ENCODE results near the gene TP63.

Gene TP63

DNA sequence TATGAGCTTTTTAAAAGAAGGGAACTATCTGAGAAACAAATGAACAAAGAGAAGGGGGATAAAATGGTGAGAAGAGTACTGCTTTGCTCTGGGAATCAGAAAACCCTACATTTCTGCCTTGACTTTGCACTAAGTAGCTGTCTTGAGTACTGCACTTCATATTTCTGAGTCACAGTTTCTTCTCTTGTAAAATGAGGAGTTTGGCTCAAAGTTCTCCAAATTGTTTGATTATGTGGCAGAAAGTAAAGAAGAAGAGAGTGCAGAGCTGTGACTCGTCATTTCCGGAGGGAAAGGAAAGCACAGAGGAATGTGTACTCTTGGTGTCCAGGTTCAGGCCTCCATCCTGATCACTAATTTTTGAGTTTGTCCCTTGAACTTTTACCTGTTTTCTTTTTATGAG is 54.7 kb downstream of the TP63 start:
- peak; percentile 93 for DNase-seq

DNA sequence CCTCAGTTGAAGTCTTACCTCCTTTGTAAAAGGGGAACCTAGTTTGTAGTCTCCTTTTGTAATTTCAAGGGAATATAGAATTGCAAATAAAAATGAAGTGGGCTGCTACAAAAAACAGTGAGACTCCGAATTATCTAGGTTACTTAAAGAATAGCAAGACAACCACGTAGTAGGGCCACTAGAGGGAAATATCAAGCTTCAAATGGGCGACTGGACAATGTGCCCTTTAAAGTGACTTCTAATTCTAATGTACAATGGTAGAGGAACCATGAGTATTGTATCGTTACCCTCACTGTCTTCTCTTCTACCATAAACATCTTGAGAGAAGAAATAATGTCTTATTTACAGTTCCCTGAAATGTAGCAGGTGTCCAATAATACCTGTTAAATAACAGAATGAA is 56.3 kb downstream of the TP63 start:
- no peak for DNase-seq

DNA sequence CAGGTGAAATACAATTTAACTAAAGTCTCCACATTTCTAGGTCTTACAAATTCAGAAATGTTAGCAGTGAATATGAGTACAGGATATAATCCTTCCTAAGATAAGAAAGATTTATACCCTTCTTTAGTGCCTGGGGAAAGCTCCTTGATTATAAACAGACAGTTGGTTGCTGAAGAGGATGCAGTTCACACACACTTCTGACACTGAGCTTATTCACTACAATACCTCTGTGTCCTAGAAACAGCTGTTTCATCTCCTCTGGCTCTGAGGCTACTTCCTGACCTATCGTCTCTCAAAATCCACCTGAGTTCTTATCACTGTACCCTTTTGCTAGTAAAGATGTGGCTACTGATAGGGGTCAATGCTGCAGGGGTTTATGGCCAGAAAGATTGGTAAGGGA is 57.1 kb downstream of the TP63 start:
- no peak for DNase-seq

DNA sequence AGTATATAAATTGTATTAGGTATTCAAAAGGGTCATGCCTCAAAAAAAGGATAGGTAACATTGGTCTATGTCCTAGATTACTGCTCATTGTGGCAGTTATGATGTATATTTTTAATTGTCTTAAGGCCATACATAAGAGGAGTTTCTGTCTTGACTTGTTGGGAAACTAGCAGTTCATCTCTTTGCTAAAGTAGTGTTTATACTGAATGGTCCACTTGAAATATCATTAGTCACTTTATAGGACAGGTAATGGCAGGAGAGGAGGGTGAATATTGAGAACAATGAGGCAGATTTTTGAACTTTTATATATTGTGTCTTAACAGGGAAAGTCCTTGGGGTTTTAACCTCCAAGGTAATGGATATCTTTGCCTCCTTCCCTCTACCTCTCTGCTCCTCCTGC is 58.4 kb downstream of the TP63 start:
- DNase-seq: no peak

DNA sequence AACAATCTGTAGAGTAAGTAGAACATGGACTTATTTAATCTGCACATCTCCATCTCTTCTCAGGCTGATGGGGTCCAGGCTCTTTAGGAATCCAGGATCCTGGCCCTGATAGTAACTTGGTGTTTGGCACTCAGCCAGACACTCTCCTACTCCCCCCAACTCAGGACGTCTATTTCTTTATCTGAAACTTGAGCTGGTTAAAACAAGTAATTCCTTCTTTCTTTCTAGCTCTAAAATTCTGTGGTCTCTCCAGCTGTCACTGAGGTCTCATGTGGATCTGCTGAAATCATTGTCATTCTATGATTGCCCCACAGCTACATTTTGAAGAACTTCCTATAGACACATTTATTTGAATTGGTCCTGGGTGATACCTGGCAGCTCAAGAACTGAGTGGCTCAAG is 59.0 kb downstream of the TP63 start:
- no peak for DNase-seq

DNA sequence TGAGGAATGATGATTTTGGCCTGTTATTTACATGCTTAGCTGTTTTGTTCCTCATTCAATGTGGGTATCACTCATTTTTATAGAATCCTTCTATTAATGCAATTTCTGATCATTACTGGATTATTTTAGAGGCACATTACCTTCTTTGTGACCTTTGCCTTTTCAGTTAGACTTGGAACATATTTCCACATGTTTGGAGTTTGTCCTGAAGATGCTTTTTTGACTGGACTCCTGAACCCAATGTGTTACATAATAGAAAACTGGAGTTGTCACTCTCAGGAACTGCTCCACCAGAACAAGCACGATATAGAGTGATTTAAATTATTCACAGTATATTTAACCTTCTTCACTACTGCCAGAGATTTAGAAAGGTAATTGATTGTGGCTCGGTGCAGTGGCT is 59.5 kb downstream of the TP63 start:
- no peak for DNase-seq

DNA sequence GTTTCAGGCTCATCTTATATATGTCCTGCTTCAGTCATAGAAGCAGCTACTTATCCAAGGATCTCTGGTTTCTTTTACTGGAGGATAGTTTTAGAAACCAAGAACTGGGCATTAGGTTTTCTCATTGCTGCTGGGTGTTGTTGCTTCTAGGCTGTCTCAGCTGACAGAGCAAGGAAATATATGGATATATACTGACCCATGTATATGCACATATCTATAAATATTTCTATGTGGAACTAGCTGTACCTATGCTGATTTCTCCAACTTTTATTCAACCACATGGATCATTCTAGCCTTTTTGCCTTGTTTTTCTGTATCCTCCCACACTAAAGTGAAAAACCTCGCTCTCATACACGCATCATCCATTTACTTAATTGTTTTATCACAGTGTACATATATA is 64.2 kb downstream of the TP63 start:
- no peak for DNase-seq

DNA sequence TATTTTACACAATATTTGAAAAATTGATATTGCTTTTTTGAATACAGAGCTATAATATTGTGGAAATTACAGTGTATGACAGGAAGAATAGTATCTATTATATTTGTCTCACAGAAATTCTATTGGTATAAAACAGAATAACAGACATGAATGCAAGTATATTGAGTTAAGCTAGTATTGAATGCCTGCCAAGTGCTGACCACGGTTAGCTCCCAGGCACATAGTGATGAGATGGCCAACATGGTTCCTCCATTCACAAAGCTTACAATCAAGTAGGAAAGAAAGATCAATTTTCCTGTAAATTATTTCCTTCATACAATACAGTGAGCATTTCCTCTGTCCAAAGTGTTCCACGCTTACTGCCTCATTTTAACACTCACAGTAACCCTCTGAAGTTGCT is 67.6 kb downstream of the TP63 start:
- DNase-seq: peak; percentile 54

DNA sequence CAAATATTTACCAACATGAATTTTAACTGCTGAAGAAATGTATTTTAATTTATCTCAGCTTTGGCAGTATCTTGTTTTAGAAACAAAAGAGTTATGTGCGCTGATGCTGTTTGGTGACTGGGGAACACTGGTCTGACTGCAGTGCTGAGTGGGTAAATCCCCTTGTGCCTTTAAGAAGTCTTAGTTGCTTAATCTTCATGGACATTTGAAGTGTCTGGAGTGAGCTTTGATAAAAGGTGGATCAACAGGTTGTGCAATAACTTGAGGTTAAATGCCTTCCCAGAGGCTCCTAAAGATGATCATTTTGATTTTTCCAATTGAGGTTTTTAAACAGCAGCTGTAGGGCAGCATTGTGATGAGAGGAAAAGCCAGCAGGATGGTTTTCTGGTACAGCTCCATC is 68.7 kb downstream of the TP63 start:
- no peak for DNase-seq

DNA sequence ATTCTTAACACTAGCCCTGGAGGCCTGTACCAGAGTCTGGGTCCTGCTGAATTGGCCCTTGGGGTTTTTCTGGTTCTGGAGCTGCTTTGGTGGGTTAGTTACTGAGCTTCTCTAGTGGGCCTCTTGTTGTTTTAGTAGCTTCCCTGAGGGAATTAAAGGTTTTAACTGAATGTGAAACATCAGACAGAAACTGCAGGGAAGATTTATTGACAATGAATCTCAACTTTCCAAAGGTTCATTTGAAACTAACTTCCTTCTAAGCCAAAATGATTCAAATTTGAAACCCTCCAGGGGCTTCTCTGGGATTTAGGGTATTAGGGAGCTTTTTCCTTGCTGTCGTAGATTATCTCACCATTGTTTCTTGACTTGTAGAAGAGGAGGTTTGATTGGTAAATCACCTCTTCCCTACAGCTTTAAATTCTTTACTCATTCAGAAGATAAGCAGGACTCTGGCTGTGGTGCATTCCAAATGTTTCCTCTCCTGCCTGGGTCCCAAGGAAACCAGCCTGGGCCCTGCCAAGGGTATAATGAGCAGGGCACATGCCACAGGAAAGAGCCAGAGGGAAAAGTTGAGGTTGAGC is 71.0 kb downstream of the TP63 start:
- DNase-seq: peak; percentile 69

DNA sequence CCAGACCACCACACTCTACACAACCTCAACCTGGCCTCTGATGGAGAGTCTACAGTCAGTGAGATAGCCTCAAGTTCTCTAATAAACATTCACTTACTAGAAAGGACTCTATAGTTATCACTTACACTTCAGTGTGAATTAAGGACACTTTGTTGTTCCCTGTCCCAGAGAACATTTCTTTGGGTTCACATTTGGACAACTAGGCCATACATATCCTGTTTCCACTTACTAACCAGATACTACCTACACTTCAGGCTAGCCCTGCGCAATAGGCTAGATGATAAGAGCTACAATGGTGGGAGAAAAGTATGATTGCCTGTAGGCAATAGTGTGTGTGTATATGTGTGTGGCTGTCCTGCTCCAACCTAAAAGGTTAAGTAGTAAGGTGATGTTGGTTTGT is 72.7 kb downstream of the TP63 start:
- no peak for DNase-seq

DNA sequence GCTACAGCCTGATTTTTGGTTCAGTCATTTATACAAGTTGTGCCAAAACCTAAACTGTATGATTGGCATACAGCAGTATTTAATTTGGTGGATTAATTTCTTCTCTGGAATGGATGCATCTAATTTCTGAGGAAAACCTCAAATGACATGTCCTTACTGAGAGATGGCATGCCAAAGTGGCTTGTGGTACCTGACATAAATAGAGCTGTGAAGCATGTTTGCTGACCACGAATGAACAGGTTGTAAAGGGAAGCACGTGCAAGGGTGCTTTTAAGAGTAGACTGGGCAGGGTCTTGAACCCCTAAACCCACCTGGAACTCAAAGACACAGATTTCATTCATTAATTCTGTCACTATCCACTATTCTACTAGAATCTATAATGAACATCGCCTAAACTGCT is 77.2 kb downstream of the TP63 start:
- no peak for DNase-seq

DNA sequence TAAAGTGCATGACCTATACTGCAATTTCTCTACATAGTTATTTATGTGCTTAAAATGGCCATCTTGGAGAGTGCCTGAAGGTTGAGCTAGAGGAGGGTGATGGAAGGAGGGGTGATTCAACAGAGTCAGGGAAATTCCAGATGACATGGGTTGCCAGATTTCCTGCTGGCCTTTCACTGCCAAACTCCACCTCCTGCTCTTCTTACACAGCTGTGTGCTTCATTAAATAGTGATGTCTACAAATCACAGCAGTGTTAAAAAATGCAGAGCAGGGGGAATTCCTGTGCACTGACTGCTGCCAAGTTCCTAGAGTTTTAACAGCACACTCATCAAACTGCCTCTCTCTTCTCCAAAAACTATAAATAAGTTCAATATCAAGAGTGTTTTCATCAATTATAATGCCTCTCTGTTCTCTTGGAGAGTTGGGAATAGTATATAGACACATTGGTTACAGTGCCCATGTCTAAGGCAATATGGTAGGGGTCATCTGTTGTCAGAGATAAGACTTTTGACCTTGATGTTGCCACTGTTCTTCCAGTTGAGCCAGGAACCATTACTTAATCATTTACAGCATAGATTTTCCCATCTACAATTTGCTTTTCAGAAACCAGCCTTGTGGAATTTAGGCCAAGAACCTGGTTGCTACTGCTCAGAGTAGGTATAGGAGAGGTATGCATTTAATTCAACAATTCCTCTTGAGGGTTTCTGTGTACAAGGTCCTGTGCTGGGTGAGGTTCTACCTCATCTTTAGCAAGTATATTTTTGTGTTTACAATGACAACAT is 79.6 kb downstream of the TP63 start:
- peak; percentile 99 for DNase-seq

DNA sequence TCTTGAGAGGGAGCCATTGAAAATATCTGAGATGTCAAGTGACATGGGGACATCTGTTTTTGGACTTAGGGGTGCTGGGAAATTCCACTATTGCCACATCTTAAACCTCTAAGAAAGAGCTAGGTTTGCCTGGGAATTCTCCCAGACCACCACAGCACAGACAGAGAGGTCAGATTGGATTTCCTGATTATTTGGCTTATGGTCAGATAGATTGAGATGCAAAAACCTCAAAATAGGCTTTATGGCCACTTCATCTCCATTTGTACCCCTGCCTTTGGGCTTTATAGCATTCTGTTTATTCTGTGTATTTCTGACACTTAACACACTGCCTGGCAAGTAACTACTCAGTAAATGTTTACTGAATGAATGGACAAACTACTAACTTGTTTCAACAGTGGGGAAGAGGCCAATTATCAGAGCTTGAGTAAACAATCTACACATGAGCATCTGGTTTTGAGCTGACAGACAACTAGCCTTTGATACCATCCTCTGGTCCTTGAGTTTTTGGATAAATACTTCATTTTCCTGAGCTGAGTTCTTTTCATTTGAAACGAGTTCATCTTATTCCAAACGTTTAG is 81.8 kb downstream of the TP63 start:
- DNase-seq: peak; percentile 37

DNA sequence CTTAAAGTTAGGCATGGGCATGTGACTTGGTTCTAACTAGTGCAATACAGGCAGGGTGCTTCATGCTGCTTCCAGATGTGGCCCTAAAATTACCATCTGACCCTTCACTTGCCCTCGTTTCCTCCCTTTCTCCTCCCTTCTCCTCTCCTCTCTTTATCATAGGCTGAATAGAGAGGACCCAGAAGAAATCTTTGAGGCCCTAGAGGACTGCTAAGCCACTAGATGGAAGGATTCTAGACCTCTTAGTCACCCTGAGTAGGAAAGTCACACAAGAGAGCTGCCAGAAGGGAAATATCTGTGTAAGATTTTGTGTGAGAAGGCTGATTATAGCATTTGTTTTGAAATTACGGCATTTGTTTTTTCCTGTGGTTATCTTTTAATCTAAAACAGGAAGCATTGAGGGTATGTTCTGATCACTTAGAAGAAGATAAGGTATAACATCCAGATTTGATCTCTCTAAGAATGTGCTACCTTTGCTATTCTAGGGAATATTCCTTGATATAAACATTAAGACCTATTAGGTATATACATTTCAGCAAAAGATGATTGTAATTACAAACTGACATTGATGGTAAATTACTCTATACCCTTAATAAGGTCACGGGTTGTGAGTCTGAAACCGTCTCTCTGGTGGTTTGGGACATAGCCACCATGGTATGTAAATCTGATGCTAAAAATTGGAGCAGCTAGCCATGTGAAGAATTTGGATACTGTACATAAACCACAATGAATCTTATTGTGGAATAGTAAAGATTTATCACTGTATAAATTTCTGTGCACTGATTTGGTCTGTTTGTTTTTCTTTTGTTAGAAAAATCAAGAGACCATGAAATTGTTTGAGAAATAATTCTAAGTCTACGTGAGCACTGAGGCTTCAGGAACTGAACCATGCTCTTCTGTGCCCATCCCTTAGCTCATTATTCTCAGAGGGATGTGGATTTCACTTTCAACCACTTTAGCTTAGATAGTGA is 84.1 kb downstream of the TP63 start:
- DNase-seq: peak; percentile 95

DNA sequence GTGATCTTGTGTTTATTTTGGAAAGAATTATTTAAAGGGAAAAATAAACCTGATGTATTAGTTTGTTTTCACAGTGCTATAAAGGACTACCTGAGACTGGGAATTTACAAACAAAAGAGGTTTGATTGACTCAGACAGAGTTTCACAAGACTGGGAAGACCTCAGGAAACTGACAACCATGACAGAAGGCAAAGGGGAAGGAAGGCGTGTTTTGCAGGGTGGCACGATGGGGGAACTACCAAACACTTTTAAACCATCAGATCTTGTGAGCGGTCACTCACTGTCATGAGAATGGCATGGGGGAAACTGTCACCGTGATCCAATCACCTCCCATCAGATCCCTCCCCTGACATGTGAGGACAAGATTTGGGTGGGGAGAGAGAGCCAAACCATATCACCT is 87.0 kb downstream of the TP63 start:
- no peak for DNase-seq

DNA sequence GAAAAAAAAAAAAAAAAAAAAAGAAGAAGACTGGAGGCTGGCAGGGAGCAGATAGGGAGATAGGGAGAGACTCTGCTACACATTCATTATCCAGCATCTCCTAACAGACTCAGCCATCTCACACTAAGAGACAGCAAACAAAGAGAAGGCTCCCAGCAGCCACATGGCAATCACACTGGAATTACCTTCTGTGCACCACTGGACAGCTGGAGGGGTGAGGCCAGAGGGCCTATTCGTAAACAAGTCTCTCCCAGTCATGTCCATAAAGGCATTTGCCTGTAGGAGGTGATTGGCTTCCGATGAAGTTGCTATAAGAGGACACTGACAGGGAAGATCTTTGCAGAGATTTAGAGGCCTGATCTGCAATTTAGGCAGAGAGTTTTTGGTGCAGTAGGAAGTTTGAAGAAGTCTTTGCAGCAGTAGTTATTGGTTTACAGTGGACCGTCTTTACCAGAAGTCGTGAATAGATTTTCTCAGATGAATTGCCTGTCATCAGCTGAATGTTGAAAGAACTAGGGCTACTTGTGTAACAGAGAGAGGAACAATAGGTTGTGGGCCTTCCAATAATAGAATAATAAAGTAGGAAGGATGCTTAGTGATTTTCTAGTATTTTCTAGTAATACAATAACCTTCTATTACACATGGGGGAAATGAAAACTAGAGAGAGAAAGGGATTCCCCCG is 89.7 kb downstream of the TP63 start:
- DNase-seq: peak; percentile 57

DNA sequence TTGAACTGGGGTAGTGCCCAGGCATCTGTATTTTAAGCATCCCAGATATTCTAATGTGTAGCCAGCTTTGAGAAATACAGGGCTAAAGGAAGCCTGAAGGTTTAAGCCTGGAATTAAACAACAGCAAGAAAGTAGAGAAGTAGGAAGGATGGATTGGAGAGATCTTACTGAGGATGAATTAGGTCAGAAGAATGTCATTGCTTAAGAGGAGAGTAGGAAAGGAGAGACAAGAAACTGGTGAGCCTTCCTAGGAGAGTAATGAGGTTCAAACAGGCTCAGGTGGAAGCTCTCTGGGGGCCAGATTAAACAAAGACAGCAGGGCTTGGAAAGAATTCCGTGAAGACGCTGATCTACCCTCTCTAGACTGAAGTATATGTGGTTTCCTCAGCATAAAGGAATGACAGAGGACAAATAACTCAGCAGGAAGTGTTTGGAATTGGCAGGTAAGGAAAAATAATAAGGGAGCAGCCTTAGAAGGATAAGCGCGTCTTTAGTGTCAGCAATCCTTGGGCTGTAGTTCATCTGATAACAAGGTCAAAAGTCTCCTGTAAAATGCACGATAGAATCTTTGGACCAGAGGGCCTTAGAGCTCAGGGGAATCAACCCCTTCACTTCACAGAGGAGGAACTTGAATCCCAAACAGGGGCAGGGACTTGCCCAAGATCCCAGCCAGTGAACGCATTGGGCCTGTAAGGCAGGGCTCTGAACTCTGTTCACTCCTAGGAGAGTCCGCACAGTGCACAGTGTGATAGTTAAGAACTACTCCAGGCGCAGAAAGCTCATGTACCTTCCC is 90.9 kb downstream of the TP63 start:
- DNase-seq: no peak

DNA sequence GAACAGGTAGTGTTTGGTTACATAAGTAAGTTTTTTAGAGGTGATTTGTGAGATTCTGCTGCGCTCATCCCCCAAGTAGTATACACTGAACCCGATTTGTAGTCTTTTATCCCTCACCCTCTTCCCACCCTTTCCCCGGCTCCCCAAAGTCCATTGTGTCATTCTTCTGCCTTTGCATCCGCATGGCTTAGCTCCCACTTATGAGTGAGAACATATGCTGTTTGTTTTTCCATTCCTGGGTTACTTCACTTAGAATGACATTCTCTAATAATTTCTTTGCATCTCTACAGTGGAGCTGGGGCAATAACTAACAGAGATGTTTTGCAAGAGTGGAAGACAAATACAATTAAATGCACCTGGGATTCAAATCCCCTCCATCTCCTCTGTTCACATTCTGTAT is 93.2 kb downstream of the TP63 start:
- peak; percentile 69 for DNase-seq

DNA sequence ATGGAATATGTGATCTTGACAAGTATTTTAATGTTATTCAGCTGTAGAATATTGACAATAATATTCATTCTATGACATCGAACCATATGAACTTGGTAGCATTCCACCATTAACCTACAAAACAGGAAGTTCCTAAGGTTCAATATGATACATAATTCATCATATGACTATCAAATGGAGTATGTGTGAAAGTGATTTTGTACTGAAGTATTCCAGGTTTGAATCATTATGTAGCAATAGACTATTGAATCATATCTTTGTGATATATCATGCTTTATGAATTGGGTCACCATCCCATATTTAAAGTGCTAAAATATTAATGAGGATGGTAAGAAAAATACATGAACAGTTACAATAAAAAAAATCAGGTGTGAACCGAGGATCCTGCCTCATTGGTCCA is 95.1 kb downstream of the TP63 start:
- peak; percentile 75 for DNase-seq

DNA sequence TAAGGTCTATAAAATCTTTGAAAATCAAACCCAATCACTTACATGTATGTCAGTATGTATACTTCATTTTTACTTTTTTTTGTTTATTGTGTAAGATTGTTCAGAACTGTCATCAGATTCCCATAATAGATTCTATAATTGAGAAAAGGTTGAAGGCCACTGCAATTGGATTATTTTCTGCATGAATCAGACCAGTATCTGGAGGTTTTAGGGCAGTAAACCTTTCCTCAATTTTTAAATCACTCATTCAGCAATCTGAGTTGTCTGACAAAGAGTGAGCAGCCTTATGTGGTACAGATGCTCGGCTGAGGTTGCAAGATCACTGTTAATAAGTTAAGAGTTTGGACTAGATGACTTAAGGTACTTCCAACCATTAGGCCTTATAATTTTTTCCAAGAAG is 96.0 kb downstream of the TP63 start:
- DNase-seq: peak; percentile 86

DNA sequence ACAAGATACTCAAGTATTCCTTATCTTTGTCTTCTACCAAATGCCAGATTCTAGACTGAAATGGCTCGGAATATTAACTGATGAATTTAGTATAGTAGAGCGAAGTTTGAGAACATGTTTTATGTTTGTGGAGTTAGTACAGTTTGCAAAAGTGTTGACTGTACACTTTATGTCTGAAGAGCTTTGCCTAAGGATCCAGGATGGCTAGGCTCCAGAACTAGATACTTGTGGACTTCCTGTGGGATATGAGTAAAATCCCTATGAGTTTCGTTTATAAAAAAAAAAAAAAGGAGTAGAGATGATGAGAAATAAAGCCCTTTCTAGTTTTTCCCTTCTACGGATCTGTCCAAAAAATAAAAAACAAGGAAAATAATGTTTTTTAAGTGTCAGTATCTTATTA is 96.7 kb downstream of the TP63 start:
- DNase-seq: peak; percentile 88

All from fibroblast of upper back skin (primary cell).